GM23338 (cell line): ENCODE results near the gene ENTHD1. TPM values are rescaled to one million over a fixed set of nuclear protein-coding genes. Genes with fewer than 3 reads are reported as not detected.

ENCODE experiments used
- CTCF ChIP-seq, 2 experiments: fragments of 200-600 bp in 1 of 2; sonication (generic) in 1 of 2; conservative IDR thresholded peaks; 2 replicates each; pipeline versions ENCODE4 v1.5.1 to v1.6.1; 2016 to 2017; ENCODE audit warnings: antibody characterized with exemption in 2 of 2, low read depth in 2 of 2, mild to moderate bottlenecking in 2 of 2, moderate library complexity in 1 of 2
- EZH2 ChIP-seq: fragments of 200-600 bp; sonication (generic); IDR thresholded peaks from one replicate; pipeline ENCODE4 v1.8.0; 2017; ENCODE audit warnings: antibody characterized with exemption, mild to moderate bottlenecking, low read depth; ENCODE audit not compliant: unreplicated experiment
- STAT1 ChIP-seq: IDR thresholded peaks from one replicate; pipeline ENCODE4 v1.6.1; 2016; ENCODE audit warnings: antibody characterized with exemption; ENCODE audit not compliant: unreplicated experiment
- ZNF462 ChIP-seq: fragments of 250-450 bp; sonication (Bioruptor Pico); IDR thresholded peaks from 2 replicates; pipeline ENCODE4 v1.5.0; 2020; ENCODE audit warnings: mild to moderate bottlenecking, moderate library complexity
- polyA plus RNA-seq: library from polyadenylated mRNA; unstranded; fragments of >200 nt; fragmentation: Nextera tagmentation; extraction: Ambion mirVana; gene quantifications from 2 replicates; pipeline ENCODE4 v1.2.1, GENCODE V29; 2016
- total RNA-seq: library from RNA; depleted of rRNA; stranded (reverse); fragments of >200 nt; shearing (Covaris generic); gene quantifications from 2 replicates; pipeline ENCODE4 v1.2.3, GENCODE V29; 2014
- TF ChIP-seq, protein P1 (sequence below): IDR thresholded peaks from 2 replicates; pipeline ENCODE4 v1.6.1; 2016; ENCODE audit warnings: antibody characterized with exemption

ENTHD1 gene
- total and polyA plus RNA-seq, 2 experiments from 2014 or later = not detected

GRCh38 chr22:39706376-39707140, 187.0 kb downstream of the ENTHD1 start (continued):
- TF ChIP-seq ZNF462 (CRISPR knock-in tag) (no peak), EZH2 (no peak), STAT1 (no peak), CTCF (conservative IDR thresholded peaks at IDR 0.05; ENCODE audit: low read depth in 2 of 2) (no peak)
- TF ChIP-seq, protein P1, sequence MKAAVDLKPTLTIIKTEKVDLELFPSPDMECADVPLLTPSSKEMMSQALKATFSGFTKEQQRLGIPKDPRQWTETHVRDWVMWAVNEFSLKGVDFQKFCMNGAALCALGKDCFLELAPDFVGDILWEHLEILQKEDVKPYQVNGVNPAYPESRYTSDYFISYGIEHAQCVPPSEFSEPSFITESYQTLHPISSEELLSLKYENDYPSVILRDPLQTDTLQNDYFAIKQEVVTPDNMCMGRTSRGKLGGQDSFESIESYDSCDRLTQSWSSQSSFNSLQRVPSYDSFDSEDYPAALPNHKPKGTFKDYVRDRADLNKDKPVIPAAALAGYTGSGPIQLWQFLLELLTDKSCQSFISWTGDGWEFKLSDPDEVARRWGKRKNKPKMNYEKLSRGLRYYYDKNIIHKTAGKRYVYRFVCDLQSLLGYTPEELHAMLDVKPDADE = no peak
